SK-N-SH treated with all-trans-retinoic acid at 6 μM for 48 hours (cell line): ENCODE measurements around the gene UGGT2.

Experiments
- ARNTL ChIP-seq: fragments of 450-650 bp; formaldehyde crosslinking; IDR thresholded peaks from 2 replicates; pipeline ENCODE4 v1.5.0; 2020; ENCODE audit warnings: low read depth, mild to moderate bottlenecking, moderate library complexity, borderline replicate concordance
- ESRRG ChIP-seq: fragments of 250-450 bp; sonication (Bioruptor Pico); IDR thresholded peaks from 2 replicates; pipeline ENCODE4 v1.6.1; 2021; ENCODE audit warnings: mild to moderate bottlenecking
- RARB ChIP-seq: fragments of 250-450 bp; sonication (Bioruptor Pico); IDR thresholded peaks from 2 replicates; pipeline ENCODE4 v1.8.0; 2021; ENCODE audit warnings: mild to moderate bottlenecking, moderate library complexity
- SNAI2 ChIP-seq: fragments of 250-450 bp; sonication (Bioruptor Pico); IDR thresholded peaks from 2 replicates; pipeline ENCODE4 v1.5.0; 2020; ENCODE audit warnings: mild to moderate bottlenecking, moderate library complexity
- ZFP3 ChIP-seq: fragments of 250-450 bp; sonication (Bioruptor Pico); IDR thresholded peaks from 2 replicates; pipeline ENCODE4 v1.5.0; 2020; ENCODE audit warnings: mild to moderate bottlenecking, moderate library complexity
- ZFP30 ChIP-seq: fragments of 450-650 bp; formaldehyde crosslinking; IDR thresholded peaks from 2 replicates; pipeline ENCODE4 v1.5.0; 2022; ENCODE audit warnings: mild to moderate bottlenecking, moderate library complexity
- ZNF70 ChIP-seq: fragments of 450-650 bp; formaldehyde crosslinking; IDR thresholded peaks from 2 replicates; pipeline ENCODE4 v1.5.0; 2020; ENCODE audit warnings: mild to moderate bottlenecking, moderate library complexity

DNA sequence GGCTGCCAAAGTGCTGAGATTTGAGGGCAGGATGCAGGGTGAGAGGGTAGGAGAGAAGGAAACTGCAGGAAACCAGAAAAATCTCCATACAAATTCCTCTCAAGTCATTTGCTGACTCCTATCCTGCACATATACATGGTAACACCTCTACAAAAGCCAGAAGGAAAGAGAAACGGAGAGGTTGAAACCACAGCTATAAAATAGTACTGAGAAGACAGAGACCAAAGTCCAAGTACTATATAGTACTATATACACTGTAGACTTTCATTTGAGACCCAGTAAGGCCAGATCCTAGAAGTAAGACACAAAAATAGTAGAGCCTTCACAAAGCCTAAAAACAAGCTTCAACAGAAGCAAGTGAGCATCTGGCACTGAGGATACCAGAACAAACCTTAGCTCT lies 103.1 kb downstream of the UGGT2 start:
- TF ChIP-seq ZFP30 (CRISPR knock-in tag): no peak
- TF ChIP-seq ESRRG: no peak
- TF ChIP-seq ARNTL (CRISPR knock-in tag): no peak
- TF ChIP-seq ZFP3 (CRISPR knock-in tag): no peak
- no peak for TF ChIP-seq SNAI2 (CRISPR knock-in tag)
- TF ChIP-seq ZNF70 (CRISPR knock-in tag): no peak
- no peak for TF ChIP-seq RARB (CRISPR knock-in tag)
